K562 (cell line): ENCODE results near the gene BMAL1. TPM values are rescaled to one million over a fixed set of nuclear protein-coding genes. Genes with fewer than 3 reads are reported as not detected.
A peak's percentile ranks its signal among the peaks of the same experiment; 100 is the strongest.

ENCODE experiments used
- ATAC-seq: fragments of 200-7000 bp; cut with Tn5 transposase; 3 replicates; pipeline ENCODE4 v1.9.1; 2020; ENCODE audit warnings: moderate library complexity
- BruUV-seq: library from RNA; stranded (reverse); fragments of 400-500 nt; replicated peaks from 2 replicates; lab custom pipeline; 2021; lab: Mats Ljungman, UMichigan
- CTCF ChIA-PET: fragments of 300-600 bp; formaldehyde crosslinking; extraction: SDS; loops from one replicate; lab custom pipeline; 2021; ENCODE audit warnings: low intra/inter-chr PET ratio; lab: Yijun Ruan, JAX
- POLR2A ChIA-PET: fragments of 300-600, 350-650 bp; sonication (Branson Sonifier 250); formaldehyde crosslinking; extraction: SDS; loops from one replicate; lab custom pipeline; 2021; ENCODE audit warnings: antibody characterized with exemption, inconsistent platforms; lab: Yijun Ruan, JAX
- DNase-seq, 4 experiments: peaks; one replicate each; pipeline versions ENCODE4 v3.0.0 to v3.0.0-alpha.2; 2011 to 2018; ENCODE audit warnings: low spot score in 3 of 4, mixed read lengths in 3 of 4; ENCODE audit errors: extremely low read depth in 1 of 4
- FAIRE-seq: peaks from 2 replicates; lab custom pipeline; 2011; peaks lifted over from hg19 to GRCh38; lab: Jason Lieb, UNC
- H2AFZ ChIP-seq: 2 replicates; pipeline ENCODE4 v1.6.0; 2011; ENCODE audit warnings: low read depth, low read length, control low read depth, inconsistent platforms
- H3K27ac ChIP-seq: fragments of 200-600 bp; 3 replicates; pipeline ENCODE4 v1.8.0; 2011; ENCODE audit warnings: low read depth, mild to moderate bottlenecking, control low read depth, inconsistent platforms, low read length, moderate library complexity, mixed read lengths; ENCODE audit errors: extremely low read depth
- H3K27me3 ChIP-seq, 2 experiments: fragments of 300-600 bp in 1 of 2; 2 replicates in 1 of 2; 3 replicates in 1 of 2; pipeline versions ENCODE4 v1.6.0 to v1.8.0; 2011; ENCODE audit warnings: inconsistent platforms in 2 of 2, low read length in 2 of 2, mild to moderate bottlenecking in 1 of 2, mixed read lengths in 1 of 2, moderate library complexity in 1 of 2; ENCODE audit not compliant: control insufficient read depth in 2 of 2, insufficient read depth in 2 of 2
- H3K36me3 ChIP-seq: fragments of 300-600 bp; 3 replicates; pipeline ENCODE4 v1.8.0; 2011; ENCODE audit warnings: mild to moderate bottlenecking, low read length, inconsistent platforms; ENCODE audit not compliant: control insufficient read depth, insufficient read depth
- H3K4me1 ChIP-seq, 2 experiments: fragments of 200-600 bp in 1 of 2; replicated peaks in 1 of 2; 2 replicates in 1 of 2; 3 replicates in 1 of 2; pipeline versions ENCODE4 v1.5.1 to v1.8.0; 2011; ENCODE audit warnings: inconsistent platforms in 2 of 2, low read length in 2 of 2, mild to moderate bottlenecking in 1 of 2, mixed read lengths in 1 of 2, moderate library complexity in 1 of 2; ENCODE audit not compliant: control insufficient read depth in 2 of 2, insufficient read depth in 2 of 2
- H3K4me2 ChIP-seq: 2 replicates; pipeline ENCODE4 v1.6.1; 2011; ENCODE audit warnings: low read length, control low read depth, inconsistent platforms, mixed read lengths; ENCODE audit not compliant: insufficient read depth
- H3K4me3 ChIP-seq: fragments of 200-600 bp; sonication (generic), shearing (Covaris generic); 2 replicates; pipeline ENCODE4 v1.5.1; 2016; ENCODE audit warnings: control low read depth, inconsistent platforms
- H3K79me2 ChIP-seq: fragments of 200-600 bp; 3 replicates; pipeline ENCODE4 v1.8.0; 2011; ENCODE audit warnings: low read length, inconsistent platforms; ENCODE audit not compliant: control insufficient read depth, insufficient read depth
- H3K9ac ChIP-seq, 2 experiments: 2 replicates each; pipeline versions ENCODE4 v1.6.0 to v1.6.1; 2011; ENCODE audit warnings: low read depth in 2 of 2, low read length in 2 of 2, control low read depth in 1 of 2, inconsistent platforms in 1 of 2, mild to moderate bottlenecking in 1 of 2, mixed read lengths in 1 of 2; ENCODE audit not compliant: insufficient read depth in 1 of 2
- H3K9me1 ChIP-seq: one replicate; pipeline ENCODE4 v1.6.0; 2011; ENCODE audit warnings: inconsistent platforms, mild to moderate bottlenecking, low read length, moderate library complexity; ENCODE audit not compliant: control insufficient read depth, insufficient read depth
- H3K9me3 ChIP-seq: replicated peaks from 2 replicates; pipeline ENCODE4 v1.5.1; 2011; ENCODE audit warnings: low read depth, low read length, inconsistent platforms; ENCODE audit not compliant: control insufficient read depth, insufficient read depth
- H4K20me1 ChIP-seq: replicated peaks from 2 replicates; pipeline ENCODE4 v1.6.1; 2011; ENCODE audit warnings: low read length, inconsistent platforms, mixed read lengths; ENCODE audit not compliant: control insufficient read depth, insufficient read depth
- BCLAF1 ChIP-seq, 2 experiments: fragments of 450-650 bp in 1 of 2; IDR thresholded peaks; 2 replicates each; pipeline ENCODE4 v1.6.1; 2011 to 2017; ENCODE audit warnings: low read depth in 2 of 2, antibody characterized with exemption in 1 of 2, borderline replicate concordance in 1 of 2, low read length in 1 of 2, mild to moderate bottlenecking in 1 of 2, mixed read lengths in 1 of 2; ENCODE audit not compliant: control insufficient read depth in 1 of 2
- RBBP5 ChIP-seq: fragments of 200-600 bp; sonication (generic); IDR thresholded peaks from 2 replicates; pipeline ENCODE4 v1.6.1; 2012; ENCODE audit warnings: borderline replicate concordance, mild to moderate bottlenecking, low read length, control low read depth, inconsistent platforms; ENCODE audit not compliant: insufficient read depth, poor library complexity, severe bottlenecking
- VEZF1 ChIP-seq: fragments of 200-800 bp; sonication (Bioruptor generic); IDR thresholded peaks from 2 replicates; pipeline ENCODE4 v1.6.1; 2017; ENCODE audit warnings: missing genetic modification characterization, missing compliant biosample characterization
- WGBS: fragments of 100-300 bp; shearing (Covaris generic); methylation state at CpG from one replicate; pipeline ENCODE4 v1.1.6; 2016; ENCODE audit warnings: low coverage, mixed read lengths; ENCODE audit not compliant: insufficient coverage; ENCODE audit errors: missing lambda C conversion rate; 5-methylcytosine and 5-hydroxymethylcytosine counted together
- in situ Hi-C: fragments of 300-500 bp; cut with MboI; formaldehyde crosslinking; loops from 4 replicates; pipeline ENCODE4 v1.15.0; 2018; ENCODE audit warnings: inconsistent platforms, mixed read lengths
- intact Hi-C: fragments of 100-400 bp; cut with micrococcal nuclease; formaldehyde crosslinking; loops from 2 replicates; pipeline ENCODE4 v1.14.2; 2022
- polyA plus RNA-seq, 8 experiments: library from polyadenylated mRNA; depleted of rRNA in 4 of 8; stranded (reverse) in 5 of 8; unstranded in 3 of 8; fragments of >200 nt; fragmentation: Nextera tagmentation in 2 of 8; fragmentation: Illumina TruSeq in 1 of 8; extraction: Ambion mirVana in 2 of 8; extraction: Trizol in 1 of 8; gene quantifications; 2 replicates each; pipeline versions ENCODE4 v1.2.1 to v1.2.3, GENCODE V29; 2011 to 2014; ENCODE audit warnings: inconsistent platforms in 1 of 8, missing spikeins in 1 of 8
- total RNA-seq, 7 experiments: library from RNA; depleted of rRNA in 6 of 7; stranded (reverse); fragments of >200 nt in 6 of 7; fragmentation: Illumina TruSeq in 2 of 7; extraction: Trizol in 2 of 7; gene quantifications; 2 replicates each; pipeline versions ENCODE4 v1.2.1 to v1.2.3, GENCODE V29; 2011 to 2021; ENCODE audit warnings: low replicate concordance in 1 of 7

Gene BMAL1
- total and polyA plus RNA-seq, 9 of the 15 experiments (the other 6 are each of a cell fraction or from before 2014, with no cell fraction given): 0.14 to 2.4 (median 0.64) TPM

- no peak for ATAC-seq
- WGBS: 0% methylated on average over 5 of the region's 5 CpGs
- in situ Hi-C loops: loop anchor here (10.0 kb wide), 2 partner anchors 142 to 432 kb away; no protein-coding TSS in a partner anchor
These were observed 68.9 kb downstream of the BMAL1 start for GRCh38 chr11:13346470-13346869.

GRCh38 chr11:13347901-13348300 lies 70.3 kb downstream of the BMAL1 start:
- H3K27ac ChIP-seq: no peak overlapping the region
- H3K9me3 ChIP-seq: no peaks in the 10 kb centered on the region
- no peaks in the 10 kb centered on the region for H3K9me1 ChIP-seq
- intact Hi-C loops: no loop called here
- no peak overlapping the region for H2AFZ ChIP-seq
- TF ChIP-seq BCLAF1 (IDR thresholded peaks at IDR 0.05; ENCODE audit: borderline replicate concordance in 1 of 2, control insufficient read depth in 1 of 2, low read depth in 2 of 2, low read length in 1 of 2) (no peak), VEZF1 (0 out of 2 replicates have a peak, but pooled peaks have one; percentile 2)
- CTCF ChIA-PET: no interaction called here
- FAIRE-seq: no peak
- DNase-seq: no peak
- no peak overlapping the region for H3K4me3 ChIP-seq
- POLR2A ChIA-PET: no interaction called here
- BruUV-seq: no TSS peak
- H3K36me3 ChIP-seq: no peaks in the 10 kb centered on the region
- H3K79me2 ChIP-seq: no peaks in the 10 kb centered on the region
- no peak overlapping the region for H3K9ac ChIP-seq
- H3K4me2 ChIP-seq: no peak overlapping the region
- in situ Hi-C loops: loop anchor here (10.0 kb wide), 2 partner anchors 143 to 433 kb away; no protein-coding TSS in a partner anchor
- ATAC-seq: no peak
- H4K20me1 ChIP-seq: 0 out of 2 replicates have a peak, but pooled peaks cover 5% of the 10 kb centered on the region
- H3K27me3 ChIP-seq: peaks cover 9 to 38% of the 10 kb centered on the region in 2 experiments; a peak in 4 of 5 replicates
- H3K4me1 ChIP-seq: 0 out of 5 replicates have a peak, but pooled peaks cover 0 to 3% of the 10 kb centered on the region in 2 experiments
- under 1% methylated on average over 7 of the region's 7 CpGs for WGBS

More at GRCh38 chr11:13346470-13346869, 68.9 kb downstream of the BMAL1 start:
- TF ChIP-seq RBBP5: no peak
- POLR2A ChIA-PET: interaction anchor here (1.3 kb wide), 1 partner anchor 9 kb away, joined by 3 read pairs; no protein-coding TSS in a partner anchor
- Histone ChIP-seq H3K9me3 (no peaks in the 10 kb centered on the region), H4K20me1 (0 out of 2 replicates have a peak, but pooled peaks cover 7% of the 10 kb centered on the region), H3K27me3 (peaks cover 8 to 34% of the 10 kb centered on the region in 2 experiments; a peak in 4 of 5 replicates), H3K79me2 (no peaks in the 10 kb centered on the region), H3K4me3 (no peak overlapping the region), H3K4me1 (no peaks in the 10 kb centered on the region), H3K36me3 (no peaks in the 10 kb centered on the region), H3K9me1 (no peaks in the 10 kb centered on the region), H3K27ac (no peak overlapping the region), H3K4me2 (no peak overlapping the region), H2AFZ (no peak overlapping the region), H3K9ac (no peak overlapping the region)
- no peak for DNase-seq
- FAIRE-seq: no peak
- CTCF ChIA-PET: no interaction called here
- intact Hi-C loops: no loop called here
- no TSS peak for BruUV-seq
